Measurements from ENCODE around the gene GORAB. TPM values are rescaled to one million over a fixed set of nuclear protein-coding genes. Genes with fewer than 3 reads are reported as not detected.

Gene GORAB
- total and polyA plus RNA-seq, 2 donors from 2014 or later: 5.8 to 13.6 TPM

- DNase-seq (no peak), FAIRE-seq (no peak)
- no peaks in the 10 kb centered on the region for H3K36me3 ChIP-seq (ENCODE audit: control insufficient read depth in 2 of 3, insufficient read depth in 3 of 3, low read length in 3 of 3)
- no peaks in the 10 kb centered on the region for H3K27me3 ChIP-seq (ENCODE audit: control insufficient read depth, insufficient read depth, low read length)
- intact Hi-C loops (cut with DNase I): no loop called here
- H3K9ac ChIP-seq (ENCODE audit: low read length in 3 of 3): no peak overlapping the region
- no peaks in the 10 kb centered on the region for H3K4me1 ChIP-seq (ENCODE audit: control insufficient read depth in 2 of 3, insufficient read depth in 2 of 3, low read depth in 1 of 3, low read length in 3 of 3)
- H3K4me3 ChIP-seq (ENCODE audit: low read length in 3 of 3): no peak overlapping the region
- no peaks in the 10 kb centered on the region for H3K9me3 ChIP-seq (ENCODE audit: control insufficient read depth in 2 of 3, insufficient read depth in 1 of 3, low read length in 3 of 3)
- TF ChIP-seq CTCF (IDR thresholded peaks at IDR 0.05; ENCODE audit: borderline replicate concordance, extremely low read depth, insufficient read depth): no peak
- no peak overlapping the region for H3K27ac ChIP-seq (ENCODE audit: low read depth in 2 of 2, low read length in 2 of 2)
These were observed 18.8 kb upstream of the GORAB start for GRCh38 chr1:170513138-170513537.

GRCh38 chr1:170518185-170518834 is 13.7 kb upstream of the GORAB start:
- no peaks in the 10 kb centered on the region for H3K27me3 ChIP-seq (ENCODE audit: control insufficient read depth, insufficient read depth, low read length)
- H3K4me3 ChIP-seq (ENCODE audit: low read length in 3 of 3): no peak overlapping the region
- DNase-seq: no peak
- H3K9ac ChIP-seq (ENCODE audit: low read length in 3 of 3): no peak overlapping the region
- TF ChIP-seq CTCF (IDR thresholded peaks at IDR 0.05; ENCODE audit: borderline replicate concordance, extremely low read depth, insufficient read depth): no peak
- no peaks in the 10 kb centered on the region for H3K4me1 ChIP-seq (ENCODE audit: control insufficient read depth in 2 of 3, insufficient read depth in 2 of 3, low read depth in 1 of 3, low read length in 3 of 3)
- FAIRE-seq: no peak
- H3K9me3 ChIP-seq (ENCODE audit: control insufficient read depth in 2 of 3, insufficient read depth in 1 of 3, low read length in 3 of 3): no peaks in the 10 kb centered on the region
- H3K27ac ChIP-seq (ENCODE audit: low read depth in 2 of 2, low read length in 2 of 2): no peak overlapping the region
- no peaks in the 10 kb centered on the region for H3K36me3 ChIP-seq (ENCODE audit: control insufficient read depth in 2 of 3, insufficient read depth in 3 of 3, low read length in 3 of 3)
- intact Hi-C loops (cut with DNase I): no loop called here

- Histone ChIP-seq H3K9ac (ENCODE audit: low read length in 3 of 3) (no peak overlapping the region), H3K9me3 (ENCODE audit: control insufficient read depth in 2 of 3, insufficient read depth in 1 of 3, low read length in 3 of 3) (no peaks in the 10 kb centered on the region), H3K27ac (ENCODE audit: low read depth in 2 of 2, low read length in 2 of 2) (no peak overlapping the region), H3K27me3 (ENCODE audit: control insufficient read depth, insufficient read depth, low read length) (no peaks in the 10 kb centered on the region), H3K4me3 (ENCODE audit: low read length in 3 of 3) (no peak overlapping the region), H3K4me1 (ENCODE audit: control insufficient read depth in 2 of 3, insufficient read depth in 2 of 3, low read depth in 1 of 3, low read length in 3 of 3) (no peaks in the 10 kb centered on the region), H3K36me3 (ENCODE audit: control insufficient read depth in 2 of 3, insufficient read depth in 3 of 3, low read length in 3 of 3) (no peaks in the 10 kb centered on the region)
- DNase-seq (no peak), FAIRE-seq (no peak)
- intact Hi-C loops (cut with DNase I): no loop called here
- TF ChIP-seq CTCF (IDR thresholded peaks at IDR 0.05; ENCODE audit: borderline replicate concordance, extremely low read depth, insufficient read depth): no peak
These were observed 13.0 kb upstream of the GORAB start for GRCh38 chr1:170518965-170519364.

- H3K4me1 ChIP-seq (ENCODE audit: control insufficient read depth in 2 of 3, insufficient read depth in 2 of 3, low read depth in 1 of 3, low read length in 3 of 3): no peaks in the 10 kb centered on the region
- no peak for TF ChIP-seq CTCF (IDR thresholded peaks at IDR 0.05; ENCODE audit: borderline replicate concordance, extremely low read depth, insufficient read depth)
- H3K27ac ChIP-seq (ENCODE audit: low read depth in 2 of 2, low read length in 2 of 2): no peak overlapping the region
- H3K27me3 ChIP-seq (ENCODE audit: control insufficient read depth, insufficient read depth, low read length): no peaks in the 10 kb centered on the region
- DNase-seq: no peak
- H3K9ac ChIP-seq (ENCODE audit: low read length in 3 of 3): no peak overlapping the region
- no peak for FAIRE-seq
- H3K4me3 ChIP-seq (ENCODE audit: low read length in 3 of 3): no peak overlapping the region
- H3K36me3 ChIP-seq (ENCODE audit: control insufficient read depth in 2 of 3, insufficient read depth in 3 of 3, low read length in 3 of 3): no peaks in the 10 kb centered on the region
- intact Hi-C loops (cut with DNase I): no loop called here
- H3K9me3 ChIP-seq (ENCODE audit: control insufficient read depth in 2 of 3, insufficient read depth in 1 of 3, low read length in 3 of 3): no peaks in the 10 kb centered on the region
These were observed 11.4 kb upstream of the GORAB start for GRCh38 chr1:170520601-170521000.

Measured in kidney (tissue), 14 donors.